K562 (cell line): ENCODE measurements around the gene BZW2. TPM values are rescaled to one million over a fixed set of nuclear protein-coding genes. Genes with fewer than 3 reads are reported as not detected.
A peak's percentile ranks its signal among the peaks of the same experiment; 100 is the strongest.

Experiments used
- ATF4 ChIP-seq: fragments of 450-650 bp; formaldehyde crosslinking; IDR thresholded peaks from 2 replicates; pipeline ENCODE4 v1.4.0; 2022; ENCODE audit warnings: mild to moderate bottlenecking, moderate library complexity
- BHLHE40 ChIP-seq: IDR thresholded peaks from 2 replicates; pipeline ENCODE4 v1.6.1; 2011; ENCODE audit warnings: low read length, improper control_type of control experiment
- CBX5 ChIP-seq: IDR thresholded peaks from 2 replicates; pipeline ENCODE4 v1.6.1; 2014; ENCODE audit warnings: low read depth, borderline replicate concordance
- CBX8 ChIP-seq: fragments of 200-600 bp; sonication (generic); IDR thresholded peaks from 2 replicates; pipeline ENCODE4 v1.6.1; 2012; ENCODE audit warnings: borderline replicate concordance, mixed run types, low read depth, mild to moderate bottlenecking, moderate library complexity, mixed read lengths, low read length, control low read depth, inconsistent platforms; ENCODE audit not compliant: poor library complexity, severe bottlenecking; ENCODE audit errors: extremely low read depth
- E2F8 ChIP-seq: fragments of 450-650 bp; IDR thresholded peaks from 2 replicates; pipeline ENCODE4 v1.7.1; 2018; ENCODE audit warnings: mild to moderate bottlenecking, low read depth; ENCODE audit not compliant: partially characterized antibody
- EHMT2 ChIP-seq: fragments of 450-650 bp; IDR thresholded peaks from 2 replicates; pipeline ENCODE4 v1.6.1; 2018; ENCODE audit warnings: antibody characterized with exemption
- FOSL1 ChIP-seq: fragments of 200-800 bp; sonication (Bioruptor generic); conservative IDR thresholded peaks from 2 replicates; pipeline ENCODE4 v1.6.1; 2016; ENCODE audit warnings: missing genetic modification characterization, missing compliant biosample characterization
- ILF3 ChIP-seq: fragments of 450-650 bp; IDR thresholded peaks from 2 replicates; pipeline ENCODE4 v1.6.1; 2018; ENCODE audit warnings: antibody characterized with exemption, mild to moderate bottlenecking, moderate library complexity, borderline replicate concordance
- L3MBTL2 ChIP-seq: fragments of 450-650 bp; IDR thresholded peaks from 2 replicates; pipeline ENCODE4 v1.6.1; 2016; ENCODE audit warnings: mild to moderate bottlenecking, moderate library complexity
- NELFE ChIP-seq: IDR thresholded peaks from 2 replicates; pipeline ENCODE4 v1.6.1; 2011; ENCODE audit warnings: mild to moderate bottlenecking; ENCODE audit not compliant: insufficient read depth, insufficient read length
- RBM14 ChIP-seq: fragments of 200-400 bp; formaldehyde crosslinking; IDR thresholded peaks from 2 replicates; pipeline ENCODE4 v1.6.1; 2018; ENCODE audit warnings: low read depth, mild to moderate bottlenecking, low read length, moderate library complexity, borderline replicate concordance; ENCODE audit not compliant: insufficient read depth
- SMARCC2 ChIP-seq: fragments of 450-650 bp; IDR thresholded peaks from 2 replicates; pipeline ENCODE4 v1.6.1; 2017; ENCODE audit warnings: antibody characterized with exemption, moderate library complexity, mild to moderate bottlenecking, low read depth
- USF2 ChIP-seq: sonication (generic); formaldehyde crosslinking; IDR thresholded peaks from 2 replicates; pipeline ENCODE4 v1.5.0; 2020; ENCODE audit warnings: missing genetic modification reagents
- ZNF133 ChIP-seq: fragments of 250-450 bp; sonication (Bioruptor Pico); IDR thresholded peaks from 2 replicates; pipeline ENCODE4 v1.4.0; 2020; ENCODE audit warnings: mild to moderate bottlenecking
- ZNF143 ChIP-seq: sonication (generic); formaldehyde crosslinking; IDR thresholded peaks from 2 replicates; pipeline ENCODE4 v1.9.0; 2022; ENCODE audit warnings: mild to moderate bottlenecking, missing genetic modification reagents
- ZNF175 ChIP-seq: fragments of 200-800 bp; sonication (Bioruptor generic); IDR thresholded peaks from 2 replicates; pipeline ENCODE4 v1.6.1; 2016; ENCODE audit warnings: low read depth, mild to moderate bottlenecking, missing genetic modification characterization, missing compliant biosample characterization
- ZNF347 ChIP-seq: fragments of 450-650 bp; formaldehyde crosslinking; IDR thresholded peaks from 2 replicates; pipeline ENCODE4 v1.4.0; 2020; ENCODE audit warnings: low read depth, mild to moderate bottlenecking, moderate library complexity
- ZNF609 ChIP-seq: sonication (generic); formaldehyde crosslinking; IDR thresholded peaks from 2 replicates; pipeline ENCODE4 v1.8.1; 2023; ENCODE audit warnings: missing genetic modification reagents, mild to moderate bottlenecking, borderline replicate concordance
- ZSCAN32 ChIP-seq: fragments of 450-650 bp; formaldehyde crosslinking; IDR thresholded peaks from 2 replicates; pipeline ENCODE4 v1.4.0; 2020; ENCODE audit warnings: mild to moderate bottlenecking, moderate library complexity
- polyA plus RNA-seq, 8 experiments: library from polyadenylated mRNA; depleted of rRNA in 4 of 8; stranded (reverse) in 5 of 8; unstranded in 3 of 8; fragments of >200 nt; fragmentation: Nextera tagmentation in 2 of 8; fragmentation: Illumina TruSeq in 1 of 8; extraction: Ambion mirVana in 2 of 8; extraction: Trizol in 1 of 8; gene quantifications; 2 replicates each; pipeline versions ENCODE4 v1.2.1 to v1.2.3, GENCODE V29; 2011 to 2014; ENCODE audit warnings: inconsistent platforms in 1 of 8, missing spikeins in 1 of 8
- total RNA-seq, 7 experiments: library from RNA; depleted of rRNA in 6 of 7; stranded (reverse); fragments of >200 nt in 6 of 7; fragmentation: Illumina TruSeq in 2 of 7; extraction: Trizol in 2 of 7; gene quantifications; 2 replicates each; pipeline versions ENCODE4 v1.2.1 to v1.2.3, GENCODE V29; 2011 to 2021; ENCODE audit warnings: low replicate concordance in 1 of 7

BZW2 gene
- total and polyA plus RNA-seq, 9 of the 15 experiments (the other 6 are each of a cell fraction or from before 2014, with no cell fraction given), result 140 to 316 (median 173) TPM

GRCh38 chr7:16657656-16658279 lies 11.8 kb downstream of the BZW2 start (continued):
- TF ChIP-seq USF2 (CRISPR knock-in tag) (no peak), RBM14 (no peak), ZNF347 (no peak), ZNF609 (CRISPR knock-in tag) (no peak), ZNF143 (CRISPR knock-in tag) (no peak), CBX5 (no peak), ATF4 (CRISPR knock-in tag) (no peak), SMARCC2 (peak; percentile 74; the same call in 1 of the 2 replicates), CBX8 (no peak), ZSCAN32 (CRISPR knock-in tag) (no peak), E2F8 (no peak), FOSL1 (peak; percentile 63), ZNF175 (CRISPR knock-in tag) (peak; percentile 66; the same call in 1 of the 2 replicates), ILF3 (no peak), BHLHE40 (peak; percentile 64), NELFE (no peak), EHMT2 (peak; percentile 74; the same call in 1 of the 2 replicates), ZNF133 (no peak), L3MBTL2 (peak; percentile 48; the same call in 1 of the 2 replicates)
